ENCODE data around the gene TSPAN3.
A peak's percentile ranks its signal among the peaks of the same experiment; 100 is the strongest.

The TSPAN3 gene

GRCh38 chr15:77053709-77054108, 17.2 kb downstream of the TSPAN3 start:
- no peak for DNase-seq (ENCODE audit: low read depth in 2 of 2)

DNA sequence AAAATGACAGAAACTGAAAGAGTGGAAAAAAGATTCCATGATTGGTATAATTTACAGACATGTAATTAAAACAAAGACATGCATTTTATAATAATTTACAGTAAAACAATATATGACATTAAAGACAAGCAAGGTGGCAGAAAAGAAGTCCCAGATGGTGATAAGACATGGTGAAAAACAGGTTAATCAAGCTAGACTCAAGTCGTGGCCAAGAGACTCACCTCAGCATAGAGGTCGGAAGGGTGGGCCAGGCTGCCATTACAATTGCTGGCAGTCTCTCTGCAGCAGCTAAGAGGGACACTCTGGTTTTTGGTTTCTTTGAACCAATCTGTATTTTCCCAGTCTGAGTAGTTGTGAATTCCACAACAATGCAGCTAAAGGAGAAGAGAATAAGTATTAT, 18.4 kb downstream of the TSPAN3 start:
- DNase-seq (ENCODE audit: low read depth in 2 of 2): no peak

- no peak for DNase-seq (ENCODE audit: low read depth in 2 of 2)
Measured at GRCh38 chr15:77048135-77048876, 22.6 kb downstream of the TSPAN3 start.

GRCh38 chr15:77046704-77047412, 24.1 kb downstream of the TSPAN3 start:
- no peak for DNase-seq (ENCODE audit: low read depth in 2 of 2)

- DNase-seq (ENCODE audit: low read depth in 2 of 2): no peak
Measured at GRCh38 chr15:77045985-77046384, 24.9 kb downstream of the TSPAN3 start.

GRCh38 chr15:77044228-77045042, 26.5 kb downstream of the TSPAN3 start:
- no peak for DNase-seq (ENCODE audit: low read depth in 2 of 2)

DNA sequence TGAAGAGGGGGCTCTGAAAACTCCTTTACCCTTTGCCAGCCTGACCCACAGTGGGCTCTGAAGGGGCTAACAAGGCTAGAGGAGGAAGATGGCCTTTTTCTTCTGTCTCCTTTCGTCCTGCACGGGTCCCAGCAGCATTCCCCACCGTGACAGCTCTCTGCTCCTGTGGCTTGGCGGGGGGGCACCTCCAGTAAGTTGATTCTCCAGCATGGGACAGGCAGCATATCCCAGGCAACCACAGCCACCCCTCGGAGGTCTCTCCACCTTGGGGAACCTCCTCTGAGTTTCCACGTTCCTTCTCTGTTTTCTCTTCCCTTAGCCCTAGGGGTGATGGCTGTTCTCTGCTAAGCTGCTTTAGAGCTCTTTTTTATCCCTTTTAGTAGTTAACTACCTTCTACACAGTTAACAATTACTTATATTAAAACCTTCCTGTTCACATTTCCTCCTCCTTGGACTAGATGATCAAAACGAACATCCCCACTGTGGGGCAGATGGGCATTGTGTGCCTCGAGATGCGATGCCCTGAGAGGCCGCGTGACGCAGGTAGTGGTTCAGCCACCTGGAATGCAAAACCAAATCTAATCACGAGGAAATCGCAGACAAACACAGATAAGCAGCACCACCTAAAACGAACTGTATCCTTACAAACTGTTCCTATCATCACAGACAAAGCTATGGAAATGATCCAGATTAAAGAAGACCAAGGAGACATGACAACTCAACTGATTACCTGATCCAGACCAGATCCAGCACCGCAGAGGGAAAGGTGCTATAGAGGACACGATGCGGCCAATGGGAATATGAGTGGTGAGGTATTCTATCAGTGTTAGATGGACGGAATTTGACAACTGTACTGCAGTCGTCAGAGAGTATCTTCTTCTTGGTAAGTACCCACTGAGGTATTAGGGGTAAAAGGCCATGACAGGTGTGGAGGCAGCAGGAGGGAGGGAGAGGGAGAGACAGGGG, 27.7 kb downstream of the TSPAN3 start:
- DNase-seq (ENCODE audit: low read depth in 2 of 2): no peak

GRCh38 chr15:77042245-77042919, 28.5 kb downstream of the TSPAN3 start:
- no peak for DNase-seq (ENCODE audit: low read depth in 2 of 2)

DNA sequence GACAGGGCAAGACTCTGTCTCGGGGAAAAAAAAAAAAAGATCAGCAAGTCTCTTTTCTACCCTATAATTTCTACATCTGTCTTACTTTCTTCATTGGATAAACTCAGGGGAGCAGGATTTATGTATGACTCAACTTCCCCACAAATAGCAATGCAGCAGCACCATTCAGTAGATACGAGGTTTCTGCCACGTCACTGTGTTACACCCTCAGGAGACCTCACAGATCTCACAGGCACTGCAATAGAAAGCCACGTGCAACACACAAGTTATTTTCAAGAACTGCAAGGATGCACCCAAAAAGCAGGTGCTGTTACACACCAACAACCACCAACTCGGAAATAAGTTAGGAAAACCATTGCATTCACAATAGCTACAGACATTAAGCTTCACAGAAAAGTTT, 30.2 kb downstream of the TSPAN3 start:
- DNase-seq (ENCODE audit: low read depth in 2 of 2): no peak

DNA sequence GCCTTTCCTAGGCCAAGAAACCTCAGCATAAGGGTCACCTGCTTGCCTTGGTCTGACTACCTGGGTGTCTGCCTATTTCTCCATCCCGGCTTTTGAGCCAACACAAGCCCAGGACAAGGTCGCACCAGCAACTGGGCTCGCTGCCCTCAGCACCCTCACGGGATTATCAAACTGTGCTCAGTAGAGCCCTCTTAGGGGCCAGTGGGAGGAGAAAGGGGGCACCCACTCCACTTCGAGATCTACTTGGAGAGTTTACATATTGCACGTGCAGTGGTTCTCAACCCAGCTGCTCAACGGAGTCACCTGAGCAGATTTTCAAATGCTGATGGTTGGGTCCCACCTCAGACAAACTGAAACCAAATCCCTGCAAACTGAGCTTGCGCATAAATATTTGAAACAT, 31.1 kb downstream of the TSPAN3 start:
- no peak for DNase-seq (ENCODE audit: low read depth in 2 of 2)

- no peak for DNase-seq (ENCODE audit: low read depth in 2 of 2)
Measured at GRCh38 chr15:77039217-77039533, 31.7 kb downstream of the TSPAN3 start.

DNA sequence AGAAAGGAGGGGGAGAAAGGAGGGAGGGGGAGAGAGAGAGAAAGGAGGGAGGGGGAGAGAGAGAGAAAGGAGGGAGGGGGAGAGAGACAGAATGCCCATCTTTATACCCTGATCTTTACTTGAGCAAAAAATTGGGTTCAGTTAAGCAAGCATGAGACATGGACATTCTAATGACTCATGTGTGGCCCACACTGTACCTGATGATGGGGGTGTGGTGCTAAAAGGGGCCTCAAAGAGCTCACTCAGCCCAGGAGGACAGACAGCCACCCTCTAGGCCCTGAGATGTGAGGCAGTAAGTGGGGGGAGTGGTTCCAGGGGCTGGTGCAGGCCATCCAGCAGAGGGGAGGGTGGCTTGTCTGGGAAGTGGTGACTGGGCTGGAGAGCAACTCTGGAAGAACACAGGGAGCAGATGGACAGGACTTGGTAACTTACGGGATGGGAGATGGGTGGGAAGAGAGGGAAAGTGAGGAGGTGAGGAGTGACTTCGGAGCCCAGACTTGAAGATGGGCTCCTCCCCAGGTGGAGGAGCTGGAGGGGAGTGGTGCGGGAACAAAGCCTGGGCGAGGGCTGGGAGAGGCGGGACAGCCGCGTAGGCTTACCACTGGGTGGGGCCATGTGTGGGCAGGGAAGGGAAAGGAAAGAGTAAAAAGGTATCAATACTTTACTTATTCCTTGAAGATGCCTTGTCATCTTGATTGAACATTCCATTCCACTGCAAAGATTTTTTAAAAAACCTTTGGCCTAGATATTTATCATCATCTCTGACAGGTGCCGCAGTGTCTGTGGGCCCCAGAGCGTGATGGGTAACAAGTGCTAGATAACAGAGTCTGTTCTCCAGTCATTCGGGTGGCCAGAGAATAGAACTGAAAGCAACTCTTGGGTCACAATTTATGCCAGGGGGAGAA, 32.3 kb downstream of the TSPAN3 start:
- DNase-seq (ENCODE audit: low read depth in 2 of 2): no peak

DNA sequence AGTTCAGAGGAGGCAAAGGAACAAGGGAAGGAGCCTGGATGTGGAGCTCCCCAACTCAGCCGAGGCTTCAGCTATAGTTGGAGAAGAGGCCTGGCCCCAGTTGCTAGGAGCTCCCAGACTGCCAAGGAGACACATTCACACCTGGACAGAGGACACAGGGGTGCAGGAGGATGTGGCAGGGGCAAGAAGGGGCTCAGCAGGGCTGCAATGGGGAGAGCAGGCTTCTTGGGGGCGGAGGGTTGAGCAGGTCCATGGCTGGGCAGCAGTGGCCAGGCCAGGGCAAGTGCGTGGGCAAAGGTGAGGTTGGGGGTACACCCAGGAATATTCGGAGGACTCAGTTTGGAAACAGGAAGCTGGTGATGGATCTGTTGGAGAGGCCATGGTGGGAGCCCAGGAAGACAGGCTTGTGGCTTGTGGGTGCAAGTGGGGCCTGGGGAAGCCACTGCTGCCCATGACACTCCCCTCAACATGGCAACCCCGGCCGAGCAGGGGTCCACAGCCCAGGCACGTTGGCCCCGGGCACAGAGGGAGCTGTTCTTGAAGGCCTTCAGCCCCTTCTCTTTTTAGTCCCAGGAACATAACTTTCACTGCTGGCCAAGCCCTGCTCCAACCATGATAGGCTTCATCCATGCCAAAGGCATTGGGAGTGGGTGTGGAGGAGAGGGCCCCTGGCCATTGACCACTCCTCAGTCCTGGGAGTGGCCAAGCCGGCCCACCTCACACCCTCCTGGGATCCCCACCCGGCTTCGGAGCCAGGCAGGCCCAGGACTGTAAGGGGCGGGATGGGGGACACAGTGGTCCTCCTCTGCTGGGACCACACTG, 33.3 kb downstream of the TSPAN3 start:
- DNase-seq (ENCODE audit: low read depth in 2 of 2): no peak

- no peak for DNase-seq (ENCODE audit: low read depth in 2 of 2)
Measured at GRCh38 chr15:77036537-77037387, 34.1 kb downstream of the TSPAN3 start.

GRCh38 chr15:77035999-77036471, 34.9 kb downstream of the TSPAN3 start:
- no peak for DNase-seq (ENCODE audit: low read depth in 2 of 2)

- no peak for DNase-seq (ENCODE audit: low read depth in 2 of 2)
Measured at GRCh38 chr15:77035584-77035983, 35.3 kb downstream of the TSPAN3 start.

GRCh38 chr15:77034695-77035489, 36.0 kb downstream of the TSPAN3 start:
- DNase-seq (ENCODE audit: low read depth in 2 of 2): peak in 1 of 2 experiments; percentile 40
